ENCODE data around the gene TRAF7. TPM values are rescaled to one million over a fixed set of nuclear protein-coding genes. Genes with fewer than 3 reads are reported as not detected.
A peak's percentile ranks its signal among the peaks of the same experiment; 100 is the strongest.

The TRAF7 gene
- total RNA-seq, 2 experiments from 2014 or later, result 50.2 to 51.8 TPM

DNA sequence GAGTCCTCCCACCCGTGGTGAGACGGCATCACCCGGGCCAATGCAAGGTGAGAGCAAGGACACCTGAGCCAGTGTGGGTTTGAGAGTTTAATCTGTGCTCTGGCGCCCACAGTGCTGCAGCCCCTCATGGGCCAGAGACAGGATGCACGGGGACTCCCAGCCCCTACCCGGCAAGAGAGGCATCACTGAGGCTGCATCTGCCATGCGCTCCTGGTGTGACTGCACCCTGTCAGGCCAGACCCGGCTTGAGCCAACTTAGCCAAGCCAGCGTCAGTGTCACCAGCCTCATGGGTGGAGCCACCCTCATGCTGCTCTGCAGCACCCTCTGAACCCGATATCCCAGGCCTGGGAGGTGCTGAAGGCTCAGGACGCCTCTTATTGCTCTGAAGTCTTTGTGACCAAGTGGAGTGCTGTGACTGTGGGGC, 56.4 kb downstream of the TRAF7 start:
- ATAC-seq (ENCODE audit: low read depth) (no peak), DNase-seq (no peak)
- Mint-ChIP-seq H3K27ac (no peak overlapping the region), H3K36me3 (peaks cover 6% of the 10 kb centered on the region), H3K9me3 (no peaks in the 10 kb centered on the region), H3K27me3 (no peaks in the 10 kb centered on the region), H3K4me1 (peaks cover 24% of the 10 kb centered on the region), H3K4me3 (no peak overlapping the region)
- POLR2A ChIA-PET, result no interaction called here

DNA sequence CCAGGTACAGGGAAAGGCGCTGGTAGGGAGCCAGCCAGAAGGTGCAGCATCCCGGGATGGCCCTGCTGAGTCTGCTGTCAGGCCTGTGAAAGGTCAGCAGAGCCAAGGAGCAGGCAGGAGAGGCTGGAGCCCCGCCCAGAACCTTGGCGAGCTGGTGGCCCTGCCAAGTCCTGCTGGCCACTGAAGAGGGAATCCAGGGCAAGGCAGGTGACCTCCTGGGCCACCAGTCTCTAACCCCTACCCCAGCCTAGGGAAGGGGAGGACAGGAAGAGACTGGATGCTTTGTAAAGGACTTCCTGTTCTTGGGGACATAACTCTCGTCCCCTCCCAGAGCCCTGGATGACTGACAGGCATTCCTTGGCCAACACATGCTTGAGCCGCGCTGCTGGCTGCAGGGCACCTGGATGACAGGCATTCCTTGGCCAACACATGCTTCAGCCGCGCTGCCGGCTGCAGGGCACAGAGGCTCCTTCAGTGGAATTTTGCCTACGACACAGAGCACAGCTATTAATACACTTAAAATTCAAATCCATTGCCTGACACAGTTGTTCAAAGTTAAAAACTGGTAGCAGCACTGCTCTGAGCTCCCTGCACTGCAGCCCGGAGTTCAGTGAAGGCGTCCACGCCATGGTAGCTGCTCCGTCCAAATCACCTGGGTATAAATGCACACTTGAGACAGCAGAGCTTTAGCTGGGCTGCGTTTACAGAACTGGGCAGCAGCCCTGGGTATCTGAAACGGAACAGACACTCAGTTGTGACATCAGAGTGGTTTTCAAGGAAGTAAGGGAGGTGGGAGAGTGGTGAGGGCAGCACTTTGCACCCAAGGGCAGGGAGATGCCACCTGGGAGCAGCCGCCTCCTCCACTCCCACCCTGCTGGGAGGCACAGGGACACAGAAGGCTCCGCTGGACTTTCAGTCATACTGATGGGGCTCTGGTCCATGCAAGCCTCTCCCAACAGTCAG, 57.1 kb downstream of the TRAF7 start:
- Mint-ChIP-seq H3K4me3 (peak overlapping the region; percentile 84), H3K4me1 (peaks cover 20% of the 10 kb centered on the region), H3K9me3 (no peaks in the 10 kb centered on the region), H3K27me3 (no peaks in the 10 kb centered on the region), H3K36me3 (peaks cover 2% of the 10 kb centered on the region), H3K27ac (no peak overlapping the region)
- no peak for DNase-seq
- no peak for ATAC-seq (ENCODE audit: low read depth)
- POLR2A ChIA-PET, result no interaction called here

DNA sequence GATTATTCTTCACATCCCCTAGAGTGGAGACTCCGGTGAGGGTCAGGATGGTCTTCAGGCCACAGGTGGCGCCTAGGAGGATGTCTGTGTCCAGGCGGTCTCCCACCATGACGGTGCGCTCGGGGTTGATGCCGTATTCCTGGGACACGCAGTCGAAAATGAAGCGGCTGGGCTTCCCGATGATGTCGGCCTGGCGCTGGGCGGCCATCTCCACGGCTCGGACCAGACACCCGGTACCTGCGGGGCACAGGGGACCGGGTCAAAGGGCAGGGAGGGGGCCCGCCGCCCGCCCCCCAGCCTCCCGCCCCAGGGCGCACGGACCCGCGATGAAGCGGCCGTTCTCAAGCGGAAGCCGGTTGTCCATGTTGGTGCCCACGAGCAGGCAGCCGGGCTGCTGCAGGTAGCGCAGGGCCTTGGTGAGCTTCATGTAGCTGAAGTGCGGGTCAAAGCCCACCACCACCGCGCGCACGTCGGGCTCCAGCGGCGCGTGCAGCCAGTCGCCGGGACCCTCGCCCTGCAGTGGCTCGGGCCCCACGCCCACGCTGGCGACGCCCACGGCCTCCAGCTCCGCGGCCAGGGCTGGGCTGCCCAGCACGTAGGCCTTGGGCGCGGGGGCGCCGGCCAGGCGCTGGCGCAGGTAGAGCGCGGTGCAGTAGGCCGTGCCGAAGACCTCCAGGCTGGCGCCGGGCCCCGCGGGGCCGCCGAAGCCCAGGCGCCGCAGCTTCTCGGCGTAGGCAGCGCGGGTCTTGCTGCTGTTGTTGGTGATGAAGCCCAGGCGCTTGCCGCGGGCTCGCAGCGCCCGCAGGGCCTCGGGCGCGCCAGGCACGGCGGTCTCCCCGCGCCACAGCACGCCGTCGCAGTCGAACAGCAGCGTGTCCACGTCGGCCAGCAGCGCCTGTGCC, 58.5 kb downstream of the TRAF7 start:
- H3K27me3 Mint-ChIP-seq, result no peaks in the 10 kb centered on the region

DNA sequence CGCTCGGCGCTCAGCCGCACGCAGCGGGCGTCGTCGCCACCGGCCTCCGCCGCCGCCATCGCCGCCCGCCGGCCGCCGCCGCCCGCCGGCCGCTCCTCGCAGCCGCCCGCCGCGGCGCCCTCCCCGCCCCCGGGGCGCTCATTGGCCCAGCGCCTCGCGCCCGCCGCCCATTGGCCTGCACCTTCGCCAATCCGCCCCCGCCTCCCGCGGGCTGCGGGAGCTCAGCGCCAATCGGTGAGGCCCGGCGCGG, 59.1 kb downstream of the TRAF7 start, which contains the start of gene PGP:
PGP (minus strand) TSS at position 122 of the 250 bp plus-strand sequence; CDS start at position 59, 63 bp downstream.
- ATAC-seq (ENCODE audit: low read depth) (peak; percentile 96), DNase-seq (peak; percentile 100)
- Mint-ChIP-seq H3K27ac (peak within 1 kb of the TSS; percentile 82), H3K27me3 (no peaks in the 10 kb centered on the region), H3K36me3 (peaks cover 2% of the 10 kb centered on the region), H3K4me3 (peak within 1 kb of the TSS; percentile 84), H3K9me3 (no peaks in the 10 kb centered on the region), H3K4me1 (peaks cover 18% of the 10 kb centered on the region)
- POLR2A ChIA-PET, result interaction anchor here (0.5 to 2.7 kb wide), 13 partner anchors 9 to 358 kb away, joined by 3 to 32 read pairs (median 4); partner anchors contain the start of genes E4F1, ECI1, MLST8 and TRAF7

More for the DNA sequence above, 58.5 kb downstream of the TRAF7 start:
- Mint-ChIP-seq H3K4me3 (peak overlapping the region; percentile 84), H3K9me3 (no peaks in the 10 kb centered on the region), H3K36me3 (peaks cover 2% of the 10 kb centered on the region), H3K27ac (peak overlapping the region; percentile 62), H3K4me1 (peaks cover 18% of the 10 kb centered on the region)
- ATAC-seq (ENCODE audit: low read depth) (no peak), DNase-seq (no peak)
- POLR2A ChIA-PET, result interaction anchor here (0.6 to 2.7 kb wide), 12 partner anchors 8 to 318 kb away, joined by 3 to 32 read pairs (median 4); partner anchors contain the start of genes E4F1, ECI1, MLST8 and MSRB1

DNA sequence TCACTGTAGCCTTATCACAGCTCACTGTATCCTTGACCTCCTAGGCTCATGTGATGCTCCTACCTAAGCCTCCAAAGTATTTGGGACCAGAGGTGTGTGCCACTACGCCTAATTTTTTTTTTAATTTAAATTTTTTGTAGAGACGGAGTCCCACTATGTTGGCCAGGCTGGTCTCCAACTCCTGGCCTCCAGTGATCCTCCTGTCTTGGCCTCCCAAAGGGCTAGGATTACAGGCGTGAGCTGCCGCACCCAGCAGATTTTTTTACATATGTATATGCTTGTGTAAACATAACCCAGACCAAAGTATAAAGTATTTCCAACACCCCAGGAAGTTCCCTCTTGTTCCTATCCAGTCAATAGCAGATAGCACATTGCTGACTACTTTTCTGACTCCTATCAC, 60.7 kb downstream of the TRAF7 start:
- DNase-seq, result no peak
- POLR2A ChIA-PET, result interaction anchor here (0.8 to 2.7 kb wide), 3 partner anchors 10 to 61 kb away, joined by 3 to 32 read pairs (median 4); partner anchors contain the start of genes MLST8 and TRAF7
- H3K36me3 Mint-ChIP-seq, result no peaks in the 10 kb centered on the region
- H3K4me1 Mint-ChIP-seq, result peaks cover 18% of the 10 kb centered on the region
- H3K27ac Mint-ChIP-seq, result no peak overlapping the region
- H3K27me3 Mint-ChIP-seq, result no peaks in the 10 kb centered on the region
- peak overlapping the region; percentile 84 for H3K4me3 Mint-ChIP-seq
- no peaks in the 10 kb centered on the region for H3K9me3 Mint-ChIP-seq
- ATAC-seq (ENCODE audit: low read depth), result no peak

DNA sequence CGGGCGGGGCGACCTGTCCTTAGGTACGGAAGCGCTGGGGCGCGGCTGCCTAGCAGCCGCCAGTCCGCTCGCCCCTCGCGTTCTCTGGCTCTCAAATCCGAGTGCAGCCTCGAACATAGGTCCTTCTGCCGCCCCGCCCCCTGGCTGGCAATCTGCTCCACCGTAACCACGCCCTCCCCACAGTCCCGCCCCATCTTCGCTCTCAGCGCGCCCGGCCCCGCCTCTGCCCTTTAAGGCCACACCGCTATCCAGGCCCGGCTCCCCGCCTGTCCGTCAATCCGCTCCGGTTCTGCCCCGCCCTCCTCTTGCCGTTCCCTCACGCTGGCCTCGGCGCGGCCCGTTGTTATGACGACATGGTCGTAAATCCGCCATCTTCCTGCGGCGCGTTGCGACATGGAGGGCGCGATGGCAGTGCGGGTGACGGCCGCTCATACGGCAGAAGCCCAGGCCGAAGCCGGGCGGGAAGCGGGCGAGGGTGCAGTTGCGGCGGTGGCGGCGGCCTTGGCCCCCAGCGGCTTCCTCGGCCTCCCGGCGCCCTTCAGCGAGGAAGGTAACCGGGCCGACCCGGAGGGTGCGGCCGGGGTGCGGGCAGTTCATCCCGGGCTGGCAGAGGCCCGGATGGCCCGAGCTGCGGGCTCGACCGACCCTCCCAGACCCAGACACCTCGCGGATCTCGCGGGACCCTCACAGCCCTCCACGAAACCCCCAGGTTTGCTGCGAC, 67.8 kb downstream of the TRAF7 start, which contains the start of gene E4F1:
E4F1 (plus strand) TSS at position 371 of the 721 bp plus-strand sequence; CDS start at position 394, 23 bp downstream.
- DNase-seq (peak; percentile 99), ATAC-seq (ENCODE audit: low read depth) (peak; percentile 97)
- Mint-ChIP-seq H3K4me1 (peaks cover 14% of the 10 kb centered on the region), H3K4me3 (peak within 1 kb of the TSS; percentile 82), H3K27ac (peak within 1 kb of the TSS; percentile 78), H3K9me3 (no peaks in the 10 kb centered on the region), H3K36me3 (no peaks in the 10 kb centered on the region), H3K27me3 (no peaks in the 10 kb centered on the region)
- POLR2A ChIA-PET, result interaction anchor here (0.5 to 1.7 kb wide), 6 partner anchors 7 to 259 kb away, joined by 3 to 8 read pairs (median 3); partner anchors contain the start of genes DNASE1L2, ECI1, PGP and RPS2

DNA sequence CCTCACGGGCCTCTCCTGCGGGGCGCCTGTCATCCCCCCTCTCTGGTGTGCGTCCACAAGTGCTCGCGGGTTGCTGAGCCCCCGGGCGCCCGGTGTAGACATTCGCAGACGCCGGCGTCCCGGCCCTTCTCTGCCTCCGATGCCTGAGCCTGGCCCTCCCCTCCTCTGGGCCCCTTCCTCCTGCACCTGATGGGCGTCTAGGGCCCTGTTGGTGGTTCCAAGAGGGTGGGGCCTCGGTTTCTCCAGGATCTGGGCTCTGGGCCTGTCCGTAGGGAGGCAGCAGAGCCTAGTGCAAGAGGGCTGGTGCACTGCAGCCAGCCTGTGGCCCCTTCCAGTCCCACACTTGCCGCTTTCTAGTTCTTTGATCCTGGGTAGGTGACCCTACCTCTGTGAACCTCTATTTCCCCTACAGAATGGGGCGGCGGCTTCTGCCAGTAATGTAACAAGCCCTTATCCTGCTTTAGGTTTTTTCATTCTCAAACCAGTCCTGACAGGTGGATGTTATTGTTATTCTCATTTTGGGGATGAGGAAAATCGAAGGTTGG, 68.4 kb downstream of the TRAF7 start:
- DNase-seq, result no peak
- ATAC-seq (ENCODE audit: low read depth), result peak; percentile 21
- Mint-ChIP-seq H3K4me3 (peak overlapping the region; percentile 82), H3K36me3 (no peaks in the 10 kb centered on the region), H3K27me3 (no peaks in the 10 kb centered on the region), H3K9me3 (no peaks in the 10 kb centered on the region), H3K27ac (peak overlapping the region; percentile 77), H3K4me1 (peaks cover 14% of the 10 kb centered on the region)
- POLR2A ChIA-PET, result interaction anchor here (1.3 to 1.7 kb wide), 2 partner anchors 9 to 12 kb away, joined by 3 to 8 read pairs; partner anchors contain the start of genes DNASE1L2 and PGP

DNA sequence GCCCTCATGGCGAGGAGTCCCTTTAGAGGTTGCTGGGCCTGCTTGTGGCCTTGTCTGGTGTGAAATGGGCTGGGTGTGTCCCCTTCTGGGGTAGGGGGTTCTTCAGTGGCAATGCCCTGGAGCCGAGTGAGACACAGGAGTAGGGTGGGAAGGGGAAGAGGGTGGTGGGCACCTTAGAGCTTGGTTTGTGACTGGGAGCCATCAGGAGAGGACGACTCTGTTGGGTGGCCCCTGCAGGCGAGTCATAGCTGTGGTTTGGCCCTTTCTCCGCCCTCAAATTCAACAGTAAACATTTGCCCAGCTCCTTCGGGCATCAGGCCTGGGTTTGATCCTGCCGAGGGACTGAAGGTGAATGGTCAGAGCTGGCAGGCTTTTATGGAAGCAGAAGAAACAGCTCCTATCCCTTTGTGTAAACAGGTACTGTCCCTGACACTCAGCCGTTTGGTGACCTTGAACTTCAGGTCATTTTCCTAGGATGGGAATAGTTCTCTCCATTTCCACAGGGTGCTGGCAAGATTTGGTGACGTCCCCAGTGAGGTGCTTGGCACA, 70.7 kb downstream of the TRAF7 start:
- no peaks in the 10 kb centered on the region for H3K27me3 Mint-ChIP-seq
- no peak for DNase-seq
- peaks cover 14% of the 10 kb centered on the region for H3K4me1 Mint-ChIP-seq
- H3K9me3 Mint-ChIP-seq, result no peaks in the 10 kb centered on the region
- no peak overlapping the region for H3K27ac Mint-ChIP-seq
- POLR2A ChIA-PET, result interaction anchor here (0.7 to 1.6 kb wide), 4 partner anchors 11 to 178 kb away, joined by 3 to 7 read pairs (median 5); partner anchors contain the start of genes NTHL1, PGP, TRAF7 and TSC2
- no peak for ATAC-seq (ENCODE audit: low read depth)
- H3K36me3 Mint-ChIP-seq, result peaks cover 2% of the 10 kb centered on the region
- H3K4me3 Mint-ChIP-seq, result no peak overlapping the region

DNA sequence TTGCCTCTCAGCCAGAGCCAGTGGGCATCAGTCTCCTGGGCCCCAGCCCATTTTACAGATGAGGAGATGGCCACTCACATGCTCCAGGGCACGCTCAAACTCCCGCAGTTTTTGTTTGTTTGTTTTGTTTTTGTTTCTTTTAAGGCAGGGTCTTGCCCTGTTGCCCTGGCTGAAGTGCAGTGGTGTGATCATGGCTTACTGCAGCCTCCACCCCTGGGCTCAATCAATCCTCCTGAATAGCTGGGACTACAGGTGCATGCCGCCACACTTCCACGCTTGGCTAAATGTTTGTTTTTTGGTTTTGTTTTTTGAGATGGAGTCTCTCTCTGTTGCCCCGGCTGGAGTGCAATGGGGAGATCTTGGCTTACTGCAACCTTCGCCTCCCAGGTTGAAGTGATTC, 71.3 kb downstream of the TRAF7 start:
- Mint-ChIP-seq H3K27me3 (no peaks in the 10 kb centered on the region), H3K4me3 (no peak overlapping the region)
- ATAC-seq (ENCODE audit: low read depth), result no peak

More for the DNA sequence above, 71.3 kb downstream of the TRAF7 start:
- Mint-ChIP-seq H3K4me1 (peaks cover 14% of the 10 kb centered on the region), H3K9me3 (no peaks in the 10 kb centered on the region), H3K27ac (no peak overlapping the region), H3K36me3 (peaks cover 3% of the 10 kb centered on the region)
- POLR2A ChIA-PET, result interaction anchor here (1.2 to 1.6 kb wide), 2 partner anchors 12 to 179 kb away, joined by 3 to 7 read pairs; partner anchors contain the start of genes NTHL1, PGP and TSC2
- no peak for DNase-seq
